ENCODE data around the gene OVAAL.

OVAAL gene

GRCh38 chr1:180515857-180516388, 42.8 kb upstream of the OVAAL start:
- Histone ChIP-seq H3K27me3 (replicated peaks; ENCODE audit: insufficient read depth, low read length) (no peaks in the 10 kb centered on the region), H3K9ac (ENCODE audit: low read length) (no peak overlapping the region), H3K27ac (ENCODE audit: low read length) (no peak overlapping the region), H3K4me2 (ENCODE audit: low read depth, low read length) (peak overlapping the region; percentile 25; the same call in 1 of the 2 replicates), H3F3A (ENCODE audit: insufficient read depth, low read length) (no peaks in the 10 kb centered on the region), H3K79me2 (ENCODE audit: low read length) (no peaks in the 10 kb centered on the region), H3K9me2 (replicated peaks; ENCODE audit: insufficient read depth, low read length) (no peaks in the 10 kb centered on the region), H3K4me3 (ENCODE audit: low read length) (no peak overlapping the region), H3K36me3 (replicated peaks; ENCODE audit: insufficient read depth, low read length) (no peaks in the 10 kb centered on the region), H4K20me1 (ENCODE audit: insufficient read depth, low read length) (no peaks in the 10 kb centered on the region), H2AFZ (ENCODE audit: low read length) (peak overlapping the region; percentile 29; the same call in 1 of the 2 replicates), H3K9me3 (replicated peaks; ENCODE audit: insufficient read depth, low read length) (no peaks in the 10 kb centered on the region), H3K4me1 (ENCODE audit: low read length) (peaks cover 6% of the 10 kb centered on the region; the same call in 1 of the 2 replicates)
- TF ChIP-seq EZH2phosphoT487 (IDR thresholded peaks at IDR 0.05; ENCODE audit: low read length) = no peak
- peak; percentile 91 for TF ChIP-seq CTCF (IDR thresholded peaks at IDR 0.05; ENCODE audit: low read length)
- peak; percentile 78 for DNase-seq

GRCh38 chr1:180519846-180520245, 38.9 kb upstream of the OVAAL start:
- Histone ChIP-seq H3K27ac (ENCODE audit: low read length) (no peak overlapping the region), H3K4me3 (ENCODE audit: low read length) (no peak overlapping the region), H3K36me3 (replicated peaks; ENCODE audit: insufficient read depth, low read length) (no peaks in the 10 kb centered on the region), H4K20me1 (ENCODE audit: insufficient read depth, low read length) (no peaks in the 10 kb centered on the region), H3K9ac (ENCODE audit: low read length) (no peak overlapping the region), H3F3A (ENCODE audit: insufficient read depth, low read length) (no peaks in the 10 kb centered on the region), H3K4me1 (ENCODE audit: low read length) (peaks cover 10% of the 10 kb centered on the region), H3K27me3 (replicated peaks; ENCODE audit: insufficient read depth, low read length) (no peaks in the 10 kb centered on the region), H3K9me2 (replicated peaks; ENCODE audit: insufficient read depth, low read length) (no peaks in the 10 kb centered on the region), H3K4me2 (ENCODE audit: low read depth, low read length) (no peak overlapping the region), H3K9me3 (replicated peaks; ENCODE audit: insufficient read depth, low read length) (no peaks in the 10 kb centered on the region), H2AFZ (ENCODE audit: low read length) (no peak overlapping the region), H3K79me2 (ENCODE audit: low read length) (no peaks in the 10 kb centered on the region)
- DNase-seq = no peak
- TF ChIP-seq CTCF (IDR thresholded peaks at IDR 0.05; ENCODE audit: low read length) (no peak), EZH2phosphoT487 (IDR thresholded peaks at IDR 0.05; ENCODE audit: low read length) (no peak), EZH2 (optimal IDR thresholded peaks at IDR 0.05; ENCODE audit: low read depth, low read length) (no peak)

GRCh38 chr1:180521474-180522212, 37.1 kb upstream of the OVAAL start:
- Histone ChIP-seq H3K79me2 (ENCODE audit: low read length) (no peaks in the 10 kb centered on the region), H2AFZ (ENCODE audit: low read length) (no peak overlapping the region), H3K27ac (ENCODE audit: low read length) (no peak overlapping the region), H3K9ac (ENCODE audit: low read length) (no peak overlapping the region), H3K9me2 (replicated peaks; ENCODE audit: insufficient read depth, low read length) (no peaks in the 10 kb centered on the region), H3K4me2 (ENCODE audit: low read depth, low read length) (no peak overlapping the region), H3K36me3 (replicated peaks; ENCODE audit: insufficient read depth, low read length) (no peaks in the 10 kb centered on the region), H3K4me3 (ENCODE audit: low read length) (no peak overlapping the region), H3F3A (ENCODE audit: insufficient read depth, low read length) (no peaks in the 10 kb centered on the region), H3K27me3 (replicated peaks; ENCODE audit: insufficient read depth, low read length) (no peaks in the 10 kb centered on the region), H3K9me3 (replicated peaks; ENCODE audit: insufficient read depth, low read length) (no peaks in the 10 kb centered on the region), H4K20me1 (ENCODE audit: insufficient read depth, low read length) (no peaks in the 10 kb centered on the region), H3K4me1 (ENCODE audit: low read length) (peaks cover 15% of the 10 kb centered on the region)
- DNase-seq = no peak
- no peak for TF ChIP-seq CTCF (IDR thresholded peaks at IDR 0.05; ENCODE audit: low read length)
- no peak for TF ChIP-seq EZH2 (optimal IDR thresholded peaks at IDR 0.05; ENCODE audit: low read depth, low read length)
- TF ChIP-seq EZH2phosphoT487 (IDR thresholded peaks at IDR 0.05; ENCODE audit: low read length) = no peak
